Measurements from ENCODE around the gene DCHS2.

Gene DCHS2

DNA sequence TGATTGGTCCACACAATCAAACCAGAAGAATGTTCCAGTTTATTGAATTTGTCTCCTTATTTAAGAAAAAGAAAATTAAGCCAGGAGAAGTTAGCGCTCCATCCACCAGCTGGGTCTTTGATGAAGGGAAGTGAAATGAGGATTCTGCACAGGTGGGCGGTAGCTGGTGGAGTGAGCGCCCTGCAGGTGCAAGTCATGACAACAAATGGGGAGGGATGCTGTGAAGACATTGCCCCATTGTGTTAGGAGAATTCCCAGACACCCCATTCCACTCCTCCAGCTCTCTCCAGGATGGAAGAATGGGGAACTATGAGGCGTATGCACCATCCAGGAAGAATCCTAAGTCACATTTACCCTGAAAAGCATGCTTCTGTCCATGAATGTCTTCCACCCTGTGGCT is 35.7 kb upstream of the DCHS2 start:
- H2BK5ac ChIP-seq (ENCODE audit: low read depth, low read length, poor library complexity), result no peak overlapping the region
- H2AFZ ChIP-seq (ENCODE audit: insufficient read depth, low read length, poor library complexity), result no peak overlapping the region
- DNase-seq, result no peak
- H4K8ac ChIP-seq (ENCODE audit: low read depth, low read length), result no peak overlapping the region
- no peaks in the 10 kb centered on the region for H3K79me1 ChIP-seq (ENCODE audit: low read length)
- no CpG with 5 or more reads among the region's 4 CpGs for WGBS (ENCODE audit: extremely low coverage, insufficient coverage, insufficient read length)
- no peak overlapping the region for H3K23ac ChIP-seq (ENCODE audit: low read length)
- H3K4me2 ChIP-seq (ENCODE audit: low read length), result no peak overlapping the region
- H3K27me3 ChIP-seq (ENCODE audit: insufficient read depth, low read length), result no peaks in the 10 kb centered on the region
- no peak overlapping the region for H3K18ac ChIP-seq (ENCODE audit: low read length)
- no peak overlapping the region for H3K4ac ChIP-seq (ENCODE audit: low read depth, low read length)
- no peak overlapping the region for H2BK120ac ChIP-seq (ENCODE audit: insufficient read depth, low read length, poor library complexity)
- H3K9ac ChIP-seq (ENCODE audit: low read length), result no peak overlapping the region
- no peak overlapping the region for H3K14ac ChIP-seq (ENCODE audit: low read length)
- H3K27ac ChIP-seq (ENCODE audit: low read depth, low read length), result no peak overlapping the region
- H3K4me3 ChIP-seq (ENCODE audit: low read depth, low read length), result no peak overlapping the region
- H2BK12ac ChIP-seq (ENCODE audit: low read length), result no peak overlapping the region
- no peaks in the 10 kb centered on the region for H3K36me3 ChIP-seq (ENCODE audit: control insufficient read depth in 1 of 2, insufficient read depth in 2 of 2, low read length in 2 of 2)
- no peak overlapping the region for H2AK5ac ChIP-seq (ENCODE audit: low read length)
- no peaks in the 10 kb centered on the region for H3K9me3 ChIP-seq (ENCODE audit: insufficient read depth, low read depth, low read length)
- no peaks in the 10 kb centered on the region for H3K79me2 ChIP-seq (ENCODE audit: control insufficient read depth, insufficient read depth, low read length, poor library complexity)
- no peak overlapping the region for H4K12ac ChIP-seq (ENCODE audit: low read depth, low read length)
- no peaks in the 10 kb centered on the region for H3K4me1 ChIP-seq (ENCODE audit: control insufficient read depth in 1 of 2, insufficient read depth in 2 of 2, low read length in 2 of 2)
- no peak overlapping the region for H4K91ac ChIP-seq (ENCODE audit: low read depth, low read length)

DNA sequence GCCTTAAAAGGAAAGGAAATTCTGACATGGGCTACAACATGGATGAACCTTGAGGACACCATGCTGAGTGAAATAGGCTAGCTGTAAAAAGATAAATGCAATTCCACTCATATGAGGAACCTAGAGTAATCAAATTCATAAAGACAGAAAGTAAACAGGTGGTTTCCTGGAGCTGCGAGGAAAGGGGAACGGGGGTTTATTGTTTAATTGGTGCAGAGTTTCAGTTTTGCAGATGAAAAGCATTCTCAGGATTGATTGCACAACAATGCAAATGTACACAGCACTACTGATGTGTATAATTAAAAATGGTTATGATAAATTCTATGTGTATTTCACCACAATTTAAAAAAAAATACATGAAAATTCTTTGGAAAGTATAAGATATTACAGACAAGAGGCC is 34.6 kb upstream of the DCHS2 start:
- H3K4me2 ChIP-seq (ENCODE audit: low read length), result no peak overlapping the region
- H4K91ac ChIP-seq (ENCODE audit: low read depth, low read length), result no peak overlapping the region
- no peaks in the 10 kb centered on the region for H3K4me1 ChIP-seq (ENCODE audit: control insufficient read depth in 1 of 2, insufficient read depth in 2 of 2, low read length in 2 of 2)
- no peak overlapping the region for H3K4ac ChIP-seq (ENCODE audit: low read depth, low read length)
- H3K4me3 ChIP-seq (ENCODE audit: low read depth, low read length), result no peak overlapping the region
- no peaks in the 10 kb centered on the region for H3K36me3 ChIP-seq (ENCODE audit: control insufficient read depth in 1 of 2, insufficient read depth in 2 of 2, low read length in 2 of 2)
- no peak overlapping the region for H3K14ac ChIP-seq (ENCODE audit: low read length)
- H2BK12ac ChIP-seq (ENCODE audit: low read length), result no peak overlapping the region
- no peak overlapping the region for H3K23ac ChIP-seq (ENCODE audit: low read length)
- no peak overlapping the region for H4K12ac ChIP-seq (ENCODE audit: low read depth, low read length)
- no peak overlapping the region for H2AFZ ChIP-seq (ENCODE audit: insufficient read depth, low read length, poor library complexity)
- no peaks in the 10 kb centered on the region for H3K79me2 ChIP-seq (ENCODE audit: control insufficient read depth, insufficient read depth, low read length, poor library complexity)
- no peak overlapping the region for H2AK5ac ChIP-seq (ENCODE audit: low read length)
- no peak overlapping the region for H3K9ac ChIP-seq (ENCODE audit: low read length)
- no peaks in the 10 kb centered on the region for H3K9me3 ChIP-seq (ENCODE audit: insufficient read depth, low read depth, low read length)
- H3K18ac ChIP-seq (ENCODE audit: low read length), result no peak overlapping the region
- H2BK5ac ChIP-seq (ENCODE audit: low read depth, low read length, poor library complexity), result no peak overlapping the region
- no peak overlapping the region for H3K27ac ChIP-seq (ENCODE audit: low read depth, low read length)
- H2BK120ac ChIP-seq (ENCODE audit: insufficient read depth, low read length, poor library complexity), result no peak overlapping the region
- no peak for DNase-seq
- no CpG with 5 or more reads among the region's 2 CpGs for WGBS (ENCODE audit: extremely low coverage, insufficient coverage, insufficient read length)
- H3K27me3 ChIP-seq (ENCODE audit: insufficient read depth, low read length), result no peaks in the 10 kb centered on the region
- H4K8ac ChIP-seq (ENCODE audit: low read depth, low read length), result no peak overlapping the region
- H3K79me1 ChIP-seq (ENCODE audit: low read length), result no peaks in the 10 kb centered on the region

DNA sequence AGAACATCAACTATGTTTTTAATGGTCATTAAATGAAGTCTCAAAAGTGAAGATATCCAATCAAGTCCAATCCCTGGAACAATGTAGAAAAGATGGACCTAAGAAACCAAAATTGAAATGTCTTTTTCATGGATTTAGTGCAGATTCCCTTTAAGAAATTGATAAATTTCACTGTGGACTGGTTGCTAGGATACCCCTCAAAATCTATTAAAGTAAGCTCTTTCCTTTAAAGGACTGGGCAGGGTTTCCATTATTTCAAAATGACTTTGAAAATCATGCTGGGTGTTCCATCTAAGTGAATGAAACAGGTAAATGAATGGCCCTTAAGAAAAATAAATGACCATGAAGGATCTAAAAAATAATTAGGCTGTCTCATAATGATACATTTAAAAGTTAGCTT is 30.0 kb upstream of the DCHS2 start:
- no peak for DNase-seq
- Histone ChIP-seq H4K91ac (ENCODE audit: low read depth, low read length) (no peak overlapping the region), H2BK120ac (ENCODE audit: insufficient read depth, low read length, poor library complexity) (no peak overlapping the region), H2AFZ (ENCODE audit: insufficient read depth, low read length, poor library complexity) (no peak overlapping the region), H3K79me1 (ENCODE audit: low read length) (no peaks in the 10 kb centered on the region), H4K8ac (ENCODE audit: low read depth, low read length) (no peak overlapping the region), H3K4me2 (ENCODE audit: low read length) (no peak overlapping the region), H3K14ac (ENCODE audit: low read length) (no peak overlapping the region), H3K23ac (ENCODE audit: low read length) (no peak overlapping the region), H3K36me3 (ENCODE audit: control insufficient read depth in 1 of 2, insufficient read depth in 2 of 2, low read length in 2 of 2) (no peaks in the 10 kb centered on the region), H3K9me3 (ENCODE audit: insufficient read depth, low read depth, low read length) (no peaks in the 10 kb centered on the region), H3K27ac (ENCODE audit: low read depth, low read length) (no peak overlapping the region), H3K4ac (ENCODE audit: low read depth, low read length) (no peak overlapping the region), H3K18ac (ENCODE audit: low read length) (no peak overlapping the region), H3K4me3 (ENCODE audit: low read depth, low read length) (no peak overlapping the region), H3K27me3 (ENCODE audit: insufficient read depth, low read length) (no peaks in the 10 kb centered on the region), H2BK12ac (ENCODE audit: low read length) (no peak overlapping the region), H3K79me2 (ENCODE audit: control insufficient read depth, insufficient read depth, low read length, poor library complexity) (no peaks in the 10 kb centered on the region), H2BK5ac (ENCODE audit: low read depth, low read length, poor library complexity) (no peak overlapping the region), H4K12ac (ENCODE audit: low read depth, low read length) (no peak overlapping the region), H3K4me1 (ENCODE audit: control insufficient read depth in 1 of 2, insufficient read depth in 2 of 2, low read length in 2 of 2) (no peaks in the 10 kb centered on the region), H2AK5ac (ENCODE audit: low read length) (no peak overlapping the region), H3K9ac (ENCODE audit: low read length) (no peak overlapping the region)

DNA sequence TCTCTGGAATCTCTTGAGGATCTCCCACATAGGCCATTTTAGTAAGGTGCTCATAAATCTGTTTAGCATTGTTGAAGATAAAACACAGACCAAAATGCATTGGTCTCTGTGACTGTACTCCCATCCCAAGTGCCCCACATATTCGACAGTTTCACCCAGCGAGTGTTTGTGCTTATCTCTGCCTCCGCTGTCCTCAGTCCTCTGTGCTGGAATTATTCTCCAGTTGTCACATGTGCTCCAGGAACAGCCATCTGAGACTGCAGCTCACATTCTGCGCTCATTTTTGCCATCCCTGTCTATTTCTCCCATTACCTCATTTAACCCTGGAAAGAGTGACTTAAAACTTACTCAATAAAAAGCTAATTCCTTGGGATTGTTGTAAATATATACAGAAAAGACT is 27.6 kb upstream of the DCHS2 start:
- Histone ChIP-seq H3K23ac (ENCODE audit: low read length) (no peak overlapping the region), H3K9ac (ENCODE audit: low read length) (no peak overlapping the region), H3K9me3 (ENCODE audit: insufficient read depth, low read depth, low read length) (no peaks in the 10 kb centered on the region), H3K79me2 (ENCODE audit: control insufficient read depth, insufficient read depth, low read length, poor library complexity) (no peaks in the 10 kb centered on the region), H2AK5ac (ENCODE audit: low read length) (no peak overlapping the region), H3K18ac (ENCODE audit: low read length) (no peak overlapping the region), H4K91ac (ENCODE audit: low read depth, low read length) (no peak overlapping the region), H3K79me1 (ENCODE audit: low read length) (no peaks in the 10 kb centered on the region), H3K14ac (ENCODE audit: low read length) (no peak overlapping the region), H2BK5ac (ENCODE audit: low read depth, low read length, poor library complexity) (no peak overlapping the region), H3K36me3 (ENCODE audit: control insufficient read depth in 1 of 2, insufficient read depth in 2 of 2, low read length in 2 of 2) (peaks cover 0 to 1% of the 10 kb centered on the region in 2 experiments), H3K27me3 (ENCODE audit: insufficient read depth, low read length) (no peaks in the 10 kb centered on the region), H4K12ac (ENCODE audit: low read depth, low read length) (no peak overlapping the region), H2BK120ac (ENCODE audit: insufficient read depth, low read length, poor library complexity) (no peak overlapping the region), H3K4me1 (ENCODE audit: control insufficient read depth in 1 of 2, insufficient read depth in 2 of 2, low read length in 2 of 2) (no peaks in the 10 kb centered on the region), H3K4me3 (ENCODE audit: low read depth, low read length) (no peak overlapping the region), H2BK12ac (ENCODE audit: low read length) (no peak overlapping the region), H3K4me2 (ENCODE audit: low read length) (no peak overlapping the region), H3K4ac (ENCODE audit: low read depth, low read length) (no peak overlapping the region), H3K27ac (ENCODE audit: low read depth, low read length) (no peak overlapping the region), H2AFZ (ENCODE audit: insufficient read depth, low read length, poor library complexity) (no peak overlapping the region), H4K8ac (ENCODE audit: low read depth, low read length) (no peak overlapping the region)
- WGBS (ENCODE audit: extremely low coverage, insufficient coverage, insufficient read length), result no CpG with 5 or more reads among the region's 4 CpGs
- DNase-seq, result no peak

DNA sequence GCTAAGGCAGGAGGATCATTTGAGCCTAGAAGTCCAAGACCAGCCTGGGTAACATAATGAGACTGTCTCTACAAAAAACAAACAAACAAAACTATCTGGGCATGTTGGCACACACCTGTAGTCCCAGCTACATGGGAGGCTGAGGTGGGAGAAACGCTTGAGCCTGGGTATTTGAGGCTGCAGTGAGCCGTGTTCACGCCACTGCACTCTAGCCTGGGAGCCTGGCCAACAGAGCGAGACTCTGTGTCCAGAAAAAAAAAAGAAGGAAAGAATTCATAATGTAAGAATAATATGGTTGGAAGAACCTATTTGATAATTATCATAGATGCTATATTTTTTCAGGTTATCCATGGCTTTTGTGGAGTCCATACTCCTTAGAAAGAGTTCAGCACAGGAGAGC is 26.0 kb upstream of the DCHS2 start:
- Histone ChIP-seq H3K27ac (ENCODE audit: low read depth, low read length) (no peak overlapping the region), H3K79me1 (ENCODE audit: low read length) (no peaks in the 10 kb centered on the region), H2BK12ac (ENCODE audit: low read length) (no peak overlapping the region), H4K8ac (ENCODE audit: low read depth, low read length) (no peak overlapping the region), H3K9ac (ENCODE audit: low read length) (no peak overlapping the region), H2AK5ac (ENCODE audit: low read length) (no peak overlapping the region), H4K12ac (ENCODE audit: low read depth, low read length) (no peak overlapping the region), H3K4ac (ENCODE audit: low read depth, low read length) (no peak overlapping the region), H3K4me2 (ENCODE audit: low read length) (no peak overlapping the region), H3K4me1 (ENCODE audit: control insufficient read depth in 1 of 2, insufficient read depth in 2 of 2, low read length in 2 of 2) (no peaks in the 10 kb centered on the region), H3K79me2 (ENCODE audit: control insufficient read depth, insufficient read depth, low read length, poor library complexity) (no peaks in the 10 kb centered on the region), H3K18ac (ENCODE audit: low read length) (no peak overlapping the region), H2AFZ (ENCODE audit: insufficient read depth, low read length, poor library complexity) (no peak overlapping the region), H3K4me3 (ENCODE audit: low read depth, low read length) (no peak overlapping the region), H3K23ac (ENCODE audit: low read length) (no peak overlapping the region), H3K9me3 (ENCODE audit: insufficient read depth, low read depth, low read length) (no peaks in the 10 kb centered on the region), H4K91ac (ENCODE audit: low read depth, low read length) (no peak overlapping the region), H2BK120ac (ENCODE audit: insufficient read depth, low read length, poor library complexity) (no peak overlapping the region), H3K14ac (ENCODE audit: low read length) (no peak overlapping the region), H3K36me3 (ENCODE audit: control insufficient read depth in 1 of 2, insufficient read depth in 2 of 2, low read length in 2 of 2) (peaks cover 0 to 1% of the 10 kb centered on the region in 2 experiments), H3K27me3 (ENCODE audit: insufficient read depth, low read length) (no peaks in the 10 kb centered on the region), H2BK5ac (ENCODE audit: low read depth, low read length, poor library complexity) (no peak overlapping the region)
- no peak for DNase-seq
- WGBS (ENCODE audit: extremely low coverage, insufficient coverage, insufficient read length), result no CpG with 5 or more reads among the region's 4 CpGs
